ENCODE results near the gene BCKDK.

The BCKDK gene

DNA sequence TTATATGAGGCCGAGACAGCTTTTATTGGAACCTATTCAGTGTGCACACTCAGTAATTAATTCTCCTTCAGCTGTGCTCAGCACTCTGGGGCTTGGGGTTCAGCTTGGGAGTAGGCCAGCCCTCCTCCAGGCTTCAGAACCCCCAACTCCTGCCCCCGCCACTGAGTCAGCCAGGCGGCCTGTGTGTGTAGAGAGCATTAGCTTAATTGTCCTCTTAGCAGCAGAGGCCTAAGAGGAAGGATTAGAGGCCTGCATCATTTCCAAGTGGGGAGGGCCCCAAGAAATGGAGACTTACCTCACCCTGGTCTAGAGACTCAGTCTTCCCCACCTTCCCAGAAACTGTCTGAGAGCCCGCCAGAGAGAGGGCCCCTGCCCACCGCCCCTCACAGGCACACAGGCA, 20.2 kb upstream of the BCKDK start:
- H3K4me3 ChIP-seq (replicated peaks; ENCODE audit: insufficient read depth, low read length): no peak overlapping the region
- no peak for DNase-seq (ENCODE audit: low read depth in 1 of 2, low spot score in 1 of 2)
- H3K27ac ChIP-seq (replicated peaks): no peak overlapping the region
- no peaks in the 10 kb centered on the region for H3K27me3 ChIP-seq (ENCODE audit: insufficient read depth, poor library complexity, severe bottlenecking)
- no peak for TF ChIP-seq SPI1 (IDR thresholded peaks at IDR 0.05; ENCODE audit: borderline replicate concordance, low read depth)
- no peak for TF ChIP-seq POLR2AphosphoS5 (IDR thresholded peaks at IDR 0.05; ENCODE audit: low read depth)
- TF ChIP-seq, protein P1, sequence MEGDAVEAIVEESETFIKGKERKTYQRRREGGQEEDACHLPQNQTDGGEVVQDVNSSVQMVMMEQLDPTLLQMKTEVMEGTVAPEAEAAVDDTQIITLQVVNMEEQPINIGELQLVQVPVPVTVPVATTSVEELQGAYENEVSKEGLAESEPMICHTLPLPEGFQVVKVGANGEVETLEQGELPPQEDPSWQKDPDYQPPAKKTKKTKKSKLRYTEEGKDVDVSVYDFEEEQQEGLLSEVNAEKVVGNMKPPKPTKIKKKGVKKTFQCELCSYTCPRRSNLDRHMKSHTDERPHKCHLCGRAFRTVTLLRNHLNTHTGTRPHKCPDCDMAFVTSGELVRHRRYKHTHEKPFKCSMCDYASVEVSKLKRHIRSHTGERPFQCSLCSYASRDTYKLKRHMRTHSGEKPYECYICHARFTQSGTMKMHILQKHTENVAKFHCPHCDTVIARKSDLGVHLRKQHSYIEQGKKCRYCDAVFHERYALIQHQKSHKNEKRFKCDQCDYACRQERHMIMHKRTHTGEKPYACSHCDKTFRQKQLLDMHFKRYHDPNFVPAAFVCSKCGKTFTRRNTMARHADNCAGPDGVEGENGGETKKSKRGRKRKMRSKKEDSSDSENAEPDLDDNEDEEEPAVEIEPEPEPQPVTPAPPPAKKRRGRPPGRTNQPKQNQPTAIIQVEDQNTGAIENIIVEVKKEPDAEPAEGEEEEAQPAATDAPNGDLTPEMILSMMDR (IDR thresholded peaks at IDR 0.05; ENCODE audit: insufficient read depth, low read length): no peak
- TF ChIP-seq GABPA (IDR thresholded peaks at IDR 0.05; ENCODE audit: low read depth): no peak
- TF ChIP-seq, protein P2, sequence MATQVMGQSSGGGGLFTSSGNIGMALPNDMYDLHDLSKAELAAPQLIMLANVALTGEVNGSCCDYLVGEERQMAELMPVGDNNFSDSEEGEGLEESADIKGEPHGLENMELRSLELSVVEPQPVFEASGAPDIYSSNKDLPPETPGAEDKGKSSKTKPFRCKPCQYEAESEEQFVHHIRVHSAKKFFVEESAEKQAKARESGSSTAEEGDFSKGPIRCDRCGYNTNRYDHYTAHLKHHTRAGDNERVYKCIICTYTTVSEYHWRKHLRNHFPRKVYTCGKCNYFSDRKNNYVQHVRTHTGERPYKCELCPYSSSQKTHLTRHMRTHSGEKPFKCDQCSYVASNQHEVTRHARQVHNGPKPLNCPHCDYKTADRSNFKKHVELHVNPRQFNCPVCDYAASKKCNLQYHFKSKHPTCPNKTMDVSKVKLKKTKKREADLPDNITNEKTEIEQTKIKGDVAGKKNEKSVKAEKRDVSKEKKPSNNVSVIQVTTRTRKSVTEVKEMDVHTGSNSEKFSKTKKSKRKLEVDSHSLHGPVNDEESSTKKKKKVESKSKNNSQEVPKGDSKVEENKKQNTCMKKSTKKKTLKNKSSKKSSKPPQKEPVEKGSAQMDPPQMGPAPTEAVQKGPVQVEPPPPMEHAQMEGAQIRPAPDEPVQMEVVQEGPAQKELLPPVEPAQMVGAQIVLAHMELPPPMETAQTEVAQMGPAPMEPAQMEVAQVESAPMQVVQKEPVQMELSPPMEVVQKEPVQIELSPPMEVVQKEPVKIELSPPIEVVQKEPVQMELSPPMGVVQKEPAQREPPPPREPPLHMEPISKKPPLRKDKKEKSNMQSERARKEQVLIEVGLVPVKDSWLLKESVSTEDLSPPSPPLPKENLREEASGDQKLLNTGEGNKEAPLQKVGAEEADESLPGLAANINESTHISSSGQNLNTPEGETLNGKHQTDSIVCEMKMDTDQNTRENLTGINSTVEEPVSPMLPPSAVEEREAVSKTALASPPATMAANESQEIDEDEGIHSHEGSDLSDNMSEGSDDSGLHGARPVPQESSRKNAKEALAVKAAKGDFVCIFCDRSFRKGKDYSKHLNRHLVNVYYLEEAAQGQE (IDR thresholded peaks at IDR 0.05; ENCODE audit: insufficient replicate concordance, low read depth): no peak

DNA sequence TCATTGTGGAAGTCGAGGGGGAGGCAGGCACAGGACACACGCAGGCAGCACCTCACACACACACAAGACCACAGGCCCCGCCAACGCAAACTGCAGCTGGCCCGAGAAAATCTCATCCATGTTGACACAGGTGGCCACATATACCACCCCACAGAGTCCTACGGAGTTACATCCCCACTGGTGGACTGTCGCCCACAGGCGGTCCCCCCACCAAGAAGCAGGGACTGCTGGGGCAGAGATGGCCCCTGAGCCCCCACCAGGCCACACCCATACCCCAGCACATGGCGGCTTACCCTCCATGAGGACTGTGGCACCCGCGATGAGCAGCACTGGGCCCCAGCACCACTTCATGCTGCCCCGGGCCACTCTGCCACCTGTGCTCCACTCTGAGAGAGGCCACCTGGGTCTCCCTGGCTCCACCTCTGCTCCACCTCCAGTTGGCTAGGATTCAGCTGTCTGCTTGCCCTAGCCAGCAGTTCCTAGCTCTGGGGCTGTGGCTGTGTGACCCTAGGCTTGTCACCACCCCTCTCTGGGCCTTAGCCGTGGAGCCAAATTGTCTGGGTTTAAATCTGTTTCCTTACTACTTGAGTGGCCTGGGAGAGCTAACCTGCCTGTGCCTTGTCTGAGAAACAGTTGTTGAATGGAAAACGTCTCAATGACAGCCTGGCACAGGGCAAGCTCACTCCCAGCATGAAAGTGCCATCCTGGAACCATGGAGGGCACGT, 19.6 kb upstream of the BCKDK start, which contains the start of gene PRSS53:
TSS of gene PRSS53 (minus strand) at position 485 of the 725 bp plus-strand sequence. CDS start at position 351, 134 bp downstream.
- DNase-seq (ENCODE audit: low read depth in 1 of 2, low spot score in 1 of 2): no peak
- H3K27ac ChIP-seq (replicated peaks): no peak within 1 kb of the TSS
- TF ChIP-seq, protein P2 (IDR thresholded peaks at IDR 0.05; ENCODE audit: insufficient replicate concordance, low read depth): no peak
- TF ChIP-seq POLR2AphosphoS5 (IDR thresholded peaks at IDR 0.05; ENCODE audit: low read depth) (no peak), SPI1 (IDR thresholded peaks at IDR 0.05; ENCODE audit: borderline replicate concordance, low read depth) (no peak), GABPA (IDR thresholded peaks at IDR 0.05; ENCODE audit: low read depth) (no peak)
- TF ChIP-seq, protein P1 (IDR thresholded peaks at IDR 0.05; ENCODE audit: insufficient read depth, low read length): no peak

DNA sequence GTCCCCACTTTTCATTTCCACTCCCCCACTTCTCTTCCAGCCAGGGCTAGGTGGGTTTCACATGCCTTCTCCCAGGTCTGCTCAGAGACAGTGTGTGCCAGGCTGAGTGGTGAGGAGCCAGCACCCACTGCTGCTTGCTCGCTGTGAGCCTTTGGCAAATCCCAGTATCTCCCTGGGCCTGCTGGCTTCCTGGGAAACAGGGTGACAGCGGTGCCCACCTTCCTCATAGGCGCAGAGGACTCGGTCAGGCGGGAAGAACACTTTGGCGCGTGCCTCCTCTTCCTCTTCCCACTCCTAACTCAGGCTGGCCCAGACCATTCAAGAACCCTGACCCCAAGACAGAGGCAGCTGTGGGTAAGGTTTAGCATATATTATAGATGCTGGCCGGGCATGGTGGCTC, 19.0 kb upstream of the BCKDK start:
- Histone ChIP-seq H3K27me3 (ENCODE audit: insufficient read depth, poor library complexity, severe bottlenecking) (no peaks in the 10 kb centered on the region), H3K4me3 (replicated peaks; ENCODE audit: insufficient read depth, low read length) (no peak overlapping the region), H3K27ac (replicated peaks) (no peak overlapping the region)
- DNase-seq (ENCODE audit: low read depth in 1 of 2, low spot score in 1 of 2): no peak
- no peak for TF ChIP-seq SPI1 (IDR thresholded peaks at IDR 0.05; ENCODE audit: borderline replicate concordance, low read depth)
- TF ChIP-seq GABPA (IDR thresholded peaks at IDR 0.05; ENCODE audit: low read depth): no peak
- TF ChIP-seq, protein P1 (IDR thresholded peaks at IDR 0.05; ENCODE audit: insufficient read depth, low read length): no peak
- TF ChIP-seq, protein P2 (IDR thresholded peaks at IDR 0.05; ENCODE audit: insufficient replicate concordance, low read depth): no peak
- no peak for TF ChIP-seq POLR2AphosphoS5 (IDR thresholded peaks at IDR 0.05; ENCODE audit: low read depth)

More for the DNA sequence above, 19.6 kb upstream of the BCKDK start, which contains the start of gene PRSS53:
- H3K27me3 ChIP-seq (ENCODE audit: insufficient read depth, poor library complexity, severe bottlenecking): no peaks in the 10 kb centered on the region
- H3K4me3 ChIP-seq (replicated peaks; ENCODE audit: insufficient read depth, low read length): no peak within 1 kb of the TSS

All from HL-60 (cell line).